GM12864 (cell line): Measurements from ENCODE around the gene HACE1.
"Not testable (repeated sequence)": the region's sequence is repeated elsewhere in the genome, so short reads cannot be mapped to it uniquely, and the experiment has no call there.

Experiments
- DNase-seq: peaks from one replicate; pipeline ENCODE4 v3.0.0-alpha.2; 2011; ENCODE audit warnings: low read depth
- H3K4me3 ChIP-seq: 2 replicates; pipeline ENCODE4 v1.5.1; 2011; ENCODE audit warnings: mild to moderate bottlenecking, low read depth, low read length, control low read depth
- TF ChIP-seq, protein P1 (sequence below): IDR thresholded peaks from 2 replicates; pipeline ENCODE4 v1.5.1; 2011; ENCODE audit warnings: low read depth, mild to moderate bottlenecking, moderate library complexity, low read length, control low read depth, inconsistent platforms; ENCODE audit errors: missing control alignments

Gene HACE1

GRCh38 chr6:104859225-104860146 is at the start of gene HACE1:
Gene HACE1, minus strand, starts transcription at chr6:104859919. Its CDS starts 277 bp downstream, at chr6:104859642.
- H3K4me3 ChIP-seq = peak within 1 kb of the TSS; percentile 80
- peak; percentile 48 for DNase-seq
- TF ChIP-seq, protein P1, sequence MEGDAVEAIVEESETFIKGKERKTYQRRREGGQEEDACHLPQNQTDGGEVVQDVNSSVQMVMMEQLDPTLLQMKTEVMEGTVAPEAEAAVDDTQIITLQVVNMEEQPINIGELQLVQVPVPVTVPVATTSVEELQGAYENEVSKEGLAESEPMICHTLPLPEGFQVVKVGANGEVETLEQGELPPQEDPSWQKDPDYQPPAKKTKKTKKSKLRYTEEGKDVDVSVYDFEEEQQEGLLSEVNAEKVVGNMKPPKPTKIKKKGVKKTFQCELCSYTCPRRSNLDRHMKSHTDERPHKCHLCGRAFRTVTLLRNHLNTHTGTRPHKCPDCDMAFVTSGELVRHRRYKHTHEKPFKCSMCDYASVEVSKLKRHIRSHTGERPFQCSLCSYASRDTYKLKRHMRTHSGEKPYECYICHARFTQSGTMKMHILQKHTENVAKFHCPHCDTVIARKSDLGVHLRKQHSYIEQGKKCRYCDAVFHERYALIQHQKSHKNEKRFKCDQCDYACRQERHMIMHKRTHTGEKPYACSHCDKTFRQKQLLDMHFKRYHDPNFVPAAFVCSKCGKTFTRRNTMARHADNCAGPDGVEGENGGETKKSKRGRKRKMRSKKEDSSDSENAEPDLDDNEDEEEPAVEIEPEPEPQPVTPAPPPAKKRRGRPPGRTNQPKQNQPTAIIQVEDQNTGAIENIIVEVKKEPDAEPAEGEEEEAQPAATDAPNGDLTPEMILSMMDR = peak; percentile 25

DNA sequence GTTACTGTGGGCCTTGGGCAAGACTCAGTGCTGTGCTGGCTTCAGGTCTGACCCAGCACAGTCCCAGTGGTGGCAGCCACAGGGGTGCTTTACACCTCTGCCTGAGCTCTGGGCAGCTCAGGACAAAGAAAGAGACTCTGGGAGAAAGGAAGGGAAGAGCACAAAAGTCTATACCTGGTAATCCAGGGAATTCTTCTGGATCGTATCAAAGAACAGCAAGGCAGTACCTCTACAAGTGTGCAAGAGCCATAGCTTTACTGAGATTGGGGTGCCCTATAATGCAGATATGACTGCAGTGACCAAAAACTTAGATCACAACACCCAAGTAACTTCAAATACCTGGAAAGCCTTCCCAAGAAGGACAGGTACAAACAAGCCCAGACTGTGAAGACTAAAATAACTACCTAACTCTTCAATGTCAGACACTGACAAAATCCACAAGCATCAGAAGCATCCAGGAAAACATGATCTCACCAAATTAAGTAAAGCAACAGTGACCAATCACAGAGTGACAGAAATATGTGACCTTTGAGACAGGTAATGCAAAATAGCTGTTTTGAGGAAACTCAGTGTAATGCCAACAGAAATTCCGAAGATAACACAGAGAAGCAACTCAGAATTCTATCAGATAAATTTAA is 49.3 kb upstream of the HACE1 start:
- DNase-seq = no peak
- H3K4me3 ChIP-seq = no peak overlapping the region

DNA sequence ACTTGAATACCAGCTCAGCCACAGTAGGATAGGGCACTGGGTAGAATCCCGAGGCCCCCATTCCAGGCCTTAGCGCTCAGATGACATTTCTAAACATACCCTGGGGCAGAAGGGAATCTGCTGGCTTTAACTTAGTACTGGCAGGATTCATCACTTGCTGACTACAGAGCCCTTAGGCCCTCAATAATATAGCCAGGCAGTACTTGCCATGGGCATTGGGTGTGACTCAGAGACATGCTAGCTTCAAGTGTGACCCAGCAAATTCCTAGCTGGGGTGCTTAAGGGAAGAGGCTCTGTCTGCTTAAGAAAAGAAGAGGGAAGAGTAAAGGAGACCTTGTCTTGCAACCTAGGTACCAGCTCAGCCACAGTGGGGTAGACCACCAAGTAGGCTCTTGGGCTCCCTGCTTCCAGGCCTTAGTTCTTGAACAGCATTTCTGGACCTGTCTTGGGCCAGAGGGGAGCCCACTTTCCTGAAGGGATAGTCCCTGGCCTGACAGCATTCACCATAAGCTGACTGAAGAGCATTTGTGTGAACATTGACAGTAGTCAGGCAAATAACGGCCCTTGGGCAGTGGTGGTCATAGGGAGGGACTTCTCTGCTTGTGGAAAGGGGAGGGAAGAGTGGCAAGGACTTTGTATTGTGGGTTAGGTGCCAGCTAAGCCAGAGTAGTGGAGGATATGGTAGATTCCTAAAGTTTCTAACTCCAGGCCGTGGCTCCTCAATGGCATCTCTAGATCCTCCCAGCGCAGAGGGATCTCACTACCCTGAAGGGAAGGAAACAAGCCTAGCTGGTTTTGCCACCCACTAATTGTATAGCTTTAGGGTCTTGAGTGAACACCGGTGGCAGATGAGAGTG is 48.5 kb upstream of the HACE1 start:
- no peak overlapping the region for H3K4me3 ChIP-seq
- DNase-seq = no peak
- TF ChIP-seq, protein P1 = no peak

More for the DNA sequence above, 49.3 kb upstream of the HACE1 start:
- TF ChIP-seq, protein P1 = no peak

- DNase-seq, H3K4me3 ChIP-seq: not testable (repeated sequence)
Observed at GRCh38 chr6:104898893-104899292, 39.2 kb upstream of the HACE1 start.

DNA sequence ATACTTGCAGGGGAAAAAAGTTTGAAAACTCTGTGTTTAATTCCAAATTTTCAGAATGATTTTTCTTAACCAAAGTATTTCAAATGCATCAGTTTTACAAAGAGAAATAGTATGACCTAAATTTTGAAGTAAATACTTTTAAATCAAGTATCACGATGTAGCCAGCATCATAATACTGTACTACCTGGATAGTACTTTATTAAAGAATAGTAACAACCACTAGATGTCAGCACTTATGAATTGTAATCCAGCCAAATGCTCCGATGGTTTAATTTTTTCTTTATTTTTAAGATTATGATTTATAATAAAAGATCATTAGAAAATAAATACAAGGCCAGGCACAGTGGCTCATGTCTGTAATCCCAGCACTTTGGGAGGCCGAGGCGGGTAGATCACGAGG is 37.2 kb upstream of the HACE1 start:
- H3K4me3 ChIP-seq = no peak overlapping the region
- TF ChIP-seq, protein P1 = peak; percentile 15

GRCh38 chr6:104888066-104888465 is 28.3 kb upstream of the HACE1 start:
- TF ChIP-seq, protein P1 = no peak
- no peak for DNase-seq

More for the DNA sequence above, 37.2 kb upstream of the HACE1 start:
- DNase-seq = no peak

GRCh38 chr6:104887350-104887749 is 27.6 kb upstream of the HACE1 start:
- TF ChIP-seq, protein P1 = no peak
- H3K4me3 ChIP-seq = no peak overlapping the region
- no peak for DNase-seq

More at GRCh38 chr6:104888066-104888465, 28.3 kb upstream of the HACE1 start:
- no peak overlapping the region for H3K4me3 ChIP-seq
